OCI-LY3 (cell line): Measurements from ENCODE around the gene BAZ1A.

Experiments
- H2AFZ ChIP-seq: fragments of 200-600, 300-600 bp; shearing (Covaris generic); 2 replicates; pipeline ENCODE4 v1.6.0; 2014; ENCODE audit warnings: antibody characterized with exemption, low read depth, low read length
- H3K27ac ChIP-seq: fragments of 200-600, 300-600 bp; sonication (generic); 2 replicates; pipeline ENCODE4 v1.5.1; 2014; ENCODE audit warnings: mild to moderate bottlenecking, low read length, moderate library complexity, mixed read lengths
- H3K27me3 ChIP-seq: fragments of 200-600, 300-600 bp; sonication (generic); 2 replicates; pipeline ENCODE4 v1.6.1; 2014; ENCODE audit warnings: low read depth, low read length, mixed read lengths
- H3K36me3 ChIP-seq: fragments of 200-600, 300-600 bp; sonication (generic); replicated peaks from 2 replicates; pipeline ENCODE3; 2014; ENCODE audit warnings: low read depth, low read length, mixed read lengths
- H3K4me1 ChIP-seq: fragments of 300-600, 200-600 bp; sonication (generic); 2 replicates; pipeline ENCODE4 v1.6.1; 2014; ENCODE audit warnings: low read length, mixed read lengths
- H3K4me2 ChIP-seq: fragments of 200-600, 300-600 bp; sonication (generic); 2 replicates; pipeline ENCODE4 v1.6.1; 2014; ENCODE audit warnings: low read length, mixed read lengths
- H3K4me3 ChIP-seq: fragments of 300-600, 200-600 bp; sonication (generic); 2 replicates; pipeline ENCODE4 v1.5.1; 2014; ENCODE audit warnings: antibody characterized with exemption, mild to moderate bottlenecking, low read length, moderate library complexity
- H3K79me2 ChIP-seq: fragments of 300-600, 200-600 bp; shearing (Covaris generic); 2 replicates; pipeline ENCODE4 v1.6.1; 2014; ENCODE audit warnings: mild to moderate bottlenecking, low read length, mixed read lengths
- H3K9ac ChIP-seq: fragments of 300-600, 200-600 bp; shearing (Covaris generic); 2 replicates; pipeline ENCODE4 v1.6.0; 2014; ENCODE audit warnings: mild to moderate bottlenecking, low read length, moderate library complexity
- H3K9me3 ChIP-seq: fragments of 200-600, 300-600 bp; shearing (Covaris generic); 2 replicates; pipeline ENCODE4 v1.6.1; 2014; ENCODE audit warnings: low read length, mixed read lengths; ENCODE audit not compliant: insufficient read depth
- H4K20me1 ChIP-seq: fragments of 200-600, 300-600 bp; sonication (generic); 2 replicates; pipeline ENCODE4 v1.6.1; 2016; ENCODE audit warnings: low read length, mixed read lengths; ENCODE audit not compliant: insufficient read depth
- CTCF ChIP-seq: fragments of 200-600, 300-600 bp; sonication (generic); IDR thresholded peaks from 2 replicates; pipeline ENCODE4 v1.5.1; 2014; ENCODE audit warnings: antibody characterized with exemption, low read length, low read depth
- EZH2phosphoT487 ChIP-seq: fragments of 200-600 bp; shearing (Covaris generic); IDR thresholded peaks from 2 replicates; pipeline ENCODE4 v1.6.1; 2018; ENCODE audit warnings: antibody characterized with exemption, mixed run types, low read depth

The BAZ1A gene, protein sequence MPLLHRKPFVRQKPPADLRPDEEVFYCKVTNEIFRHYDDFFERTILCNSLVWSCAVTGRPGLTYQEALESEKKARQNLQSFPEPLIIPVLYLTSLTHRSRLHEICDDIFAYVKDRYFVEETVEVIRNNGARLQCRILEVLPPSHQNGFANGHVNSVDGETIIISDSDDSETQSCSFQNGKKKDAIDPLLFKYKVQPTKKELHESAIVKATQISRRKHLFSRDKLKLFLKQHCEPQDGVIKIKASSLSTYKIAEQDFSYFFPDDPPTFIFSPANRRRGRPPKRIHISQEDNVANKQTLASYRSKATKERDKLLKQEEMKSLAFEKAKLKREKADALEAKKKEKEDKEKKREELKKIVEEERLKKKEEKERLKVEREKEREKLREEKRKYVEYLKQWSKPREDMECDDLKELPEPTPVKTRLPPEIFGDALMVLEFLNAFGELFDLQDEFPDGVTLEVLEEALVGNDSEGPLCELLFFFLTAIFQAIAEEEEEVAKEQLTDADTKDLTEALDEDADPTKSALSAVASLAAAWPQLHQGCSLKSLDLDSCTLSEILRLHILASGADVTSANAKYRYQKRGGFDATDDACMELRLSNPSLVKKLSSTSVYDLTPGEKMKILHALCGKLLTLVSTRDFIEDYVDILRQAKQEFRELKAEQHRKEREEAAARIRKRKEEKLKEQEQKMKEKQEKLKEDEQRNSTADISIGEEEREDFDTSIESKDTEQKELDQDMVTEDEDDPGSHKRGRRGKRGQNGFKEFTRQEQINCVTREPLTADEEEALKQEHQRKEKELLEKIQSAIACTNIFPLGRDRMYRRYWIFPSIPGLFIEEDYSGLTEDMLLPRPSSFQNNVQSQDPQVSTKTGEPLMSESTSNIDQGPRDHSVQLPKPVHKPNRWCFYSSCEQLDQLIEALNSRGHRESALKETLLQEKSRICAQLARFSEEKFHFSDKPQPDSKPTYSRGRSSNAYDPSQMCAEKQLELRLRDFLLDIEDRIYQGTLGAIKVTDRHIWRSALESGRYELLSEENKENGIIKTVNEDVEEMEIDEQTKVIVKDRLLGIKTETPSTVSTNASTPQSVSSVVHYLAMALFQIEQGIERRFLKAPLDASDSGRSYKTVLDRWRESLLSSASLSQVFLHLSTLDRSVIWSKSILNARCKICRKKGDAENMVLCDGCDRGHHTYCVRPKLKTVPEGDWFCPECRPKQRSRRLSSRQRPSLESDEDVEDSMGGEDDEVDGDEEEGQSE (N-terminal part only)

GRCh38 chr14:34875031-34875922 is at the start of gene BAZ1A:
BAZ1A (minus strand) TSS chr14:34875360; CDS start chr14:34874604, 756 bp downstream.
- Histone ChIP-seq H3K4me2 (peak within 1 kb of the TSS; percentile 91), H3K27me3 (no peaks in the 10 kb centered on the region), H3K9ac (peak within 1 kb of the TSS; percentile 99), H3K79me2 (peaks cover 60% of the 10 kb centered on the region), H3K4me1 (peaks cover 15% of the 10 kb centered on the region), H3K36me3 (peaks cover 13% of the 10 kb centered on the region), H4K20me1 (peaks cover 19% of the 10 kb centered on the region), H3K27ac (peak within 1 kb of the TSS; percentile 97), H2AFZ (peak within 1 kb of the TSS; percentile 35; the same call in 1 of the 2 replicates), H3K4me3 (peak within 1 kb of the TSS; percentile 83), H3K9me3 (no peaks in the 10 kb centered on the region)
- TF ChIP-seq EZH2phosphoT487: no peak
- TF ChIP-seq CTCF: no peak

DNA sequence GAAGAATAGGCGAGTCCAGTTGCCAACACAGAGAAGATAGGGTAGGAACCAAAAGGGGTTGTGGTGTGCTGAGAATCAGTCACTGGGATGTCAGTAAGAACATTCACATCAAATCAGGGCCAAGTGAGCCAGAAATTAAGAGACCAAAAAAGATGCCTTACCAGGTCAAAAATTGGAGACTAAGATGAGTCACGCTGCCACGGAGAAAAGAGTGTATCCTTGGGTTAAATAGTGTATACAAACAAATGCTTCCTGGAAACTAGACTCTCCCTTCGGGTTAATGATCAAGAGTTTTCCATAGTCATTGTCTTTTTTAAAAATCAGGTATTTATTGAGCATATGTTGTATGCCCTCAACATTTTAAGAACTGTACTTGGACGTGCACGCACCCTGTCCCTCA is 45.2 kb upstream of the BAZ1A start:
- H3K9me3 ChIP-seq: no peaks in the 10 kb centered on the region
- TF ChIP-seq CTCF (no peak), EZH2phosphoT487 (no peak)
- no peak overlapping the region for H2AFZ ChIP-seq

GRCh38 chr14:34913619-34914018 is 38.5 kb upstream of the BAZ1A start:
- Histone ChIP-seq H3K4me2 (peak overlapping the region; percentile 76), H3K4me3 (peak overlapping the region; percentile 61; the same call in 1 of the 2 replicates), H3K9me3 (no peaks in the 10 kb centered on the region), H3K36me3 (no peaks in the 10 kb centered on the region), H3K9ac (no peak overlapping the region), H3K27ac (no peak overlapping the region), H2AFZ (no peak overlapping the region), H4K20me1 (no peaks in the 10 kb centered on the region), H3K79me2 (no peaks in the 10 kb centered on the region), H3K27me3 (peaks cover 15% of the 10 kb centered on the region; the same call in 1 of the 2 replicates), H3K4me1 (peaks cover 18% of the 10 kb centered on the region)
- no peak for TF ChIP-seq EZH2phosphoT487
- no peak for TF ChIP-seq CTCF

More for the DNA sequence above, 45.2 kb upstream of the BAZ1A start:
- Histone ChIP-seq H3K4me3 (no peak overlapping the region), H3K27ac (no peak overlapping the region), H3K36me3 (no peaks in the 10 kb centered on the region), H3K9ac (no peak overlapping the region), H4K20me1 (no peaks in the 10 kb centered on the region), H3K4me2 (no peak overlapping the region), H3K4me1 (no peaks in the 10 kb centered on the region), H3K27me3 (no peaks in the 10 kb centered on the region), H3K79me2 (no peaks in the 10 kb centered on the region)
